Lower leg skin (tissue), 3 donors: ENCODE data around the gene TSEN15.

Experiments used
- CTCF ChIP-seq, 3 donors: fragments of 450-650 bp; IDR thresholded peaks; one replicate each; pipeline ENCODE4 v1.5.1; 2016; ENCODE audit warnings: antibody characterized with exemption in 3 of 3, mild to moderate bottlenecking in 3 of 3, moderate library complexity in 2 of 3
- POLR2A ChIP-seq, 2 donors: fragments of 450-650 bp; IDR thresholded peaks; one replicate each; pipeline ENCODE4 v1.6.1; 2016 to 2017; ENCODE audit warnings: antibody characterized with exemption in 2 of 2, mild to moderate bottlenecking in 1 of 2, moderate library complexity in 1 of 2

GRCh38 chr1:184028854-184029623, 22.5 kb upstream of the TSEN15 start:
- no peak for TF ChIP-seq POLR2A (IDR thresholded peaks at IDR 0.05)
- TF ChIP-seq CTCF (IDR thresholded peaks at IDR 0.05), result no peak
